ENCODE data around the gene CTSZ. TPM values are rescaled to one million over a fixed set of nuclear protein-coding genes. Genes with fewer than 3 reads are reported as not detected.

CTSZ gene
- total RNA-seq, result 100 to 1,000 TPM; 136 to 166 (median 142) TPM
- polyA plus RNA-seq, result 149 TPM
- long read RNA-seq, donor 1, partial matches to known transcripts, result 2 of 10 reads
- long read RNA-seq, donor 1, other reads (novel, unspliced or antisense), result 7 of 10 reads
- long read RNA-seq, donor 2, partial matches to known transcripts, result 2 of 4 reads
- long read RNA-seq, donor 2, other reads (novel, unspliced or antisense), result 2 of 4 reads
- long read RNA-seq, donor 3, partial matches to known transcripts, result 1 of 3 reads
- long read RNA-seq, donor 3, other reads (novel, unspliced or antisense), result 2 of 3 reads
- long read RNA-seq, donor 4, partial matches to known transcripts, result 0 of 1 reads
- long read RNA-seq, donor 4, other reads (novel, unspliced or antisense), result 0 of 1 reads

DNA sequence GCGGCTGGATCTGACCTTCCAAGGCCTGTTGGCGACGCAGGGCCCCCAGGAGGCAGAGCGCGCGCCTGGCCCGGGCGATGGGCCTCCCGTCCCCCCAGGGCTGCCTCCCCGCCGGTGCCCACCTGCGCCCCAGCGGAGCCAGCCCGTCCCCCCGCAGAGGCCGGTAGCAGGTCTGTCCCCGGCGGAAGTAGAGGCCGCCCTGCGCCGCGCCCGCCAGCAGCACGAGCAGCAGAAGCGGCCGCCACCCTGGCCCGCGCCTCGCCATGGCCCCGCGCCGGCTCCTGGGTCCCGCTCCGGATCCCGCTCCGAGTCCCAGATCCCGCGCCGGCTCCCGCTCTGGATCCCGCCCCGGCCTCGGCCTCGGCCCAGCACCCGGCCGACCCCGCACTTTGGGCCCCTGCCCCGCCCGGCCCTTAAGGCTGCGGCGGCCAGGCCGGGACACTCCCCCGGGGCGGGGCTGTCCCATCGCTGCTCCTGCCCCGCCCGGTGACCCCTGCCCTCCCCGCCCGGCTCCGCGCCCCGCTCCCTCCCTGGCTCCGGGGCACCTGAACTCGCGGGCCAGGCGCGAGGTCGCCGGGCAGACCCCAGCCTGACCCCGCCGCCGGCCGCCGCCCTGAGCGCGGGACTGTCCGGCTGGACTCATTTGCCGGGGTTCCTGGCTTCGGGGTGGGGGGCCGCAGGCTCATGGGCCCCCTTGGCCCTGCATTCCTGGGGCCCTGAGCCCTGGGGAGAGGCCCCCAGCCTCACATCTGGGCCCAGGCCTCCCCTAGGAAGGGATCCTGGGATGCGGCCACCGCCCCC, at the start of gene CTSZ:
Gene CTSZ, minus strand, starts transcription at position 391 of the 801 bp plus-strand sequence. Its CDS starts 126 bp downstream, at position 265.
- H3K4me1 ChIP-seq (ENCODE audit: control insufficient read depth, insufficient read depth, low read length), result peaks cover 12% of the 10 kb centered on the region
- intact Hi-C loops (cut with DNase I), result no loop called here
- peak within 1 kb of the TSS; percentile 76 for H3K4me3 ChIP-seq (ENCODE audit: low read length)
- WGBS, result 5% methylated on average over 82 of the region's 82 CpGs
- H3K9me3 ChIP-seq (ENCODE audit: control insufficient read depth, low read length), result no peaks in the 10 kb centered on the region
- ATAC-seq, result peak; percentile 72 to 86
- DNase-seq, result peak; percentile 80 to 93 (median 89)
- H3K27ac ChIP-seq (ENCODE audit: low read length), result peak within 1 kb of the TSS; percentile 33
- no peaks in the 10 kb centered on the region for H3K27me3 ChIP-seq (ENCODE audit: control insufficient read depth, insufficient read depth)

DNA sequence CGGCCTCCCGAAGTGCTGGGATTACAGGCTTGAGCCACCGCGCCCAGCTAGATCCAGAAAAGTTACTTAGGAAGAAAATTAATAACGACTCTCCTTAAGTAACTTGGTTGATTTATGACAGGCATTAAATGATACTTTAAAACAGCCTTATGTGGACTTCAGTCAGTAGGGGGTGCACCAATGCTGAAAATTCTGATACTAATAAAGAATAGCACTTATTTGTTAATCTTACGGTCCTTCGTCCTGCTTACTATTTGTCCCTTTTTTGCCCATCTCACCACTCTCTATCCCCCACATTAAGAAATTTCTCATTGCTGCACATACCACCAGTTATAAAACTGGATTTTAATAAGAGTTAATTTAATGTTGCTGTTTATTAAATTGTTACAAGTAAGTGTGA, 48.2 kb upstream of the CTSZ start:
- H3K4me3 ChIP-seq (ENCODE audit: low read length), result no peak overlapping the region
- DNase-seq (no peak), ATAC-seq (no peak)
- H3K9me3 ChIP-seq (ENCODE audit: control insufficient read depth, low read length), result no peaks in the 10 kb centered on the region
- 65% methylated on average over 7 of the region's 7 CpGs for WGBS
- H3K4me1 ChIP-seq (ENCODE audit: control insufficient read depth, insufficient read depth, low read length), result no peaks in the 10 kb centered on the region
- intact Hi-C loops (cut with DNase I), result no loop called here
- no peaks in the 10 kb centered on the region for H3K27me3 ChIP-seq (ENCODE audit: control insufficient read depth, insufficient read depth)
- no peak overlapping the region for H3K27ac ChIP-seq (ENCODE audit: low read length)

DNA sequence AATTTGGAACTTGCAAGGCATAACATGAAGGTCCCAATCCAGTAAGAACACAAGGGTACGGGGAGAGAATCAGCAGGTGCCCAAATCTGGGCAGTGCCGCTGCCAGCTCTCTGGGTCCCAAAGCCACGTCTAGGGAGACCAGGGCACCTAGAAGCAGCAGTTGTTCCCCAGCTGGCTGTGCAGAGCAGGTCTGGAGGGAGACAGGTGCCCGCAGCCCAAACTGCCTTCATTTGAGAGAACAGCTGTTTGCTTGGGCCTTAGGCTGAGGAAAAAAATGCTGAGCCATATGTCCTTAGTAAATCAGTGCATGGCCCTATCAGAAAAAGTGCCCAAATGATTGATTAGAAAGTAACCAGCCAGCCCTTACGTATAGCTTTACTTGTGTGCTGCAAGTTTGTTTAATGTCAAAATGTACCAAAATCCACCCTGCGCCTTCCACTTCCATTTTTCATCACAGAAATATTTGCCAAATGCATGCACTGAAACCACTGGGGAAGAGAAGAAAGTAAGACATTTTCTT, 44.7 kb upstream of the CTSZ start:
- Histone ChIP-seq H3K9me3 (ENCODE audit: control insufficient read depth, low read length) (no peaks in the 10 kb centered on the region), H3K4me1 (ENCODE audit: control insufficient read depth, insufficient read depth, low read length) (no peaks in the 10 kb centered on the region), H3K4me3 (ENCODE audit: low read length) (no peak overlapping the region), H3K27ac (ENCODE audit: low read length) (no peak overlapping the region), H3K27me3 (ENCODE audit: control insufficient read depth, insufficient read depth) (no peaks in the 10 kb centered on the region)
- WGBS, result 79% methylated on average over 6 of the region's 6 CpGs
- intact Hi-C loops (cut with DNase I), result no loop called here
- ATAC-seq (no peak), DNase-seq (no peak)

DNA sequence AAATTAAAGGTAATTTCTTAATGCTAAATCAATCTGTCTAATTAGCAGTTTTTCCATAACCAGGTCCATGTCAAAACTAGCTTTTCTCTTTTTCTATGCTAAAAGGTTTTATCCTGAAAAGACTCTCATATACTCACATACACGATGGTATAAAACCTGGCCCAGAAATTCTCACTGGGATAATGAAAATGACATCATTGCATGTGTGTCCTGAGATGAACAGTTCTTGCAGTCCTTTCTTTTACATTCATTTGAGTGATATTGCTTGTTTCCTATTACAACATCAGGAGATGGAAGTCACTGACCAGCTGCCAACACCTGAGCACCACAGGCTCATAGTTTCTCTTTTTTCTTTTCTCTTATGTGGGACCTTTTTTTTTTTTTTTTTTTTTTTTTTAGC, 43.4 kb upstream of the CTSZ start:
- no peak for DNase-seq
- WGBS, result 65% methylated on average over 1 of the region's 1 CpG
- H3K4me1 ChIP-seq (ENCODE audit: control insufficient read depth, insufficient read depth, low read length), result no peaks in the 10 kb centered on the region
- no peaks in the 10 kb centered on the region for H3K27me3 ChIP-seq (ENCODE audit: control insufficient read depth, insufficient read depth)
- H3K4me3 ChIP-seq (ENCODE audit: low read length), result no peak overlapping the region
- H3K27ac ChIP-seq (ENCODE audit: low read length), result no peak overlapping the region
- intact Hi-C loops (cut with DNase I), result no loop called here
- ATAC-seq, result no peak
- no peaks in the 10 kb centered on the region for H3K9me3 ChIP-seq (ENCODE audit: control insufficient read depth, low read length)

DNA sequence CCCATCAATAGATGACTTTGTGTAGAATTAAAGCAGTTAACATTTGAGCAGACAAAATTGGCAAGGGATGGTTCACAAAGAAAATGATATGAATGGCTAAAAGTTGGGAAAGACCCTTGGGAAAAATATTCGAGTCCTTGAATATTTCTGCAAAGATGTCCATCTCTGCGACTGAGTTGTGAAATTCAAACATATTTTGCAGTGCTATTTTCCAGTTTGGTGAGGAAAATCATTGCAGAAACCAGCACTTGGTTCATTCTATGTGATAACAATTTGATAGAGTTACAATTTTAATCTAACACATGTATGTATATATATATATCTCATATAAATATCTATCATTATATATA, 41.6 kb upstream of the CTSZ start:
- intact Hi-C loops (cut with DNase I), result loop anchor here in 1 of 4 donors (10.0 kb wide), 1 partner anchor 154 kb away; no protein-coding TSS in a partner anchor
- DNase-seq (no peak), ATAC-seq (no peak)
- no peak overlapping the region for H3K4me3 ChIP-seq (ENCODE audit: low read length)
- H3K27me3 ChIP-seq (ENCODE audit: control insufficient read depth, insufficient read depth), result no peaks in the 10 kb centered on the region
- WGBS, result 69% methylated on average over 2 of the region's 2 CpGs
- H3K4me1 ChIP-seq (ENCODE audit: control insufficient read depth, insufficient read depth, low read length), result no peaks in the 10 kb centered on the region
- no peaks in the 10 kb centered on the region for H3K9me3 ChIP-seq (ENCODE audit: control insufficient read depth, low read length)
- H3K27ac ChIP-seq (ENCODE audit: low read length), result no peak overlapping the region

DNA sequence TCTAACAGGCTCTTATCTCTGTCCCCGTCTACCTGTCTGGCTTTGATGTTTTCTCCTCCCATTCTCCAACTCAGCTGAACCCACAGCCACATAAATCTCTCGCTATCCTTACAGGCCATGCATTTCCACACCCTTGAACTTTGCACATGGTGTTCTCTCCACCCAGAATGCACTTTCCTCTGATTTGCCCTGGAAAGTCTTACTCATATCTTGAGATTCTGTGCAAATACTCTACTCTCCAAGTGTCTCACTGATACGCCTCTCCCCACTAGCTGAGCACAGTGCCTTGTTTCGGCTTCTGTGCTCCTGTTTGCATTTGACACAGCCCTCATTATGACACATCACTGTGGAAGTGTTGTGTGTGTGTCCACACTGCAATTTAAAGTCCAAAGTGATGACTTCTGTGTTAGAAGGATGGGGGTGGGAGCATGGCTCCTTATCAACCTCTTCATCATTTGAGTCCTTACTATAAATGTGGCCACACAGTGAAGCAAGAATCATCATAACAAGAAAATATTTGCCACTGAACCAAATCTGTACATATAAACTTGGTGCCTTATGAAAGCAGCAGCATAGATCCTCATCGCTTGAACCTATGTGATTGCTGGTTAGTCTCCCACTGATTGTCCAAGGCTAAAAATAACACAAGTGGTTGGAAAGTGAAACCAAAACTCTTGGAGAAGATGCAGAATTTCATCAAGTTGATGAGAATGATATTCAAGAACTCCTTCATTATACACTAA, 41.1 kb upstream of the CTSZ start:
- 75% methylated on average over 5 of the region's 5 CpGs for WGBS
- no peak overlapping the region for H3K27ac ChIP-seq (ENCODE audit: low read length)
- H3K27me3 ChIP-seq (ENCODE audit: control insufficient read depth, insufficient read depth), result no peaks in the 10 kb centered on the region
- DNase-seq (no peak), ATAC-seq (peak in 1 of 2 donors; percentile 77)
- H3K4me3 ChIP-seq (ENCODE audit: low read length), result no peak overlapping the region
- no peaks in the 10 kb centered on the region for H3K9me3 ChIP-seq (ENCODE audit: control insufficient read depth, low read length)
- peaks cover 2% of the 10 kb centered on the region for H3K4me1 ChIP-seq (ENCODE audit: control insufficient read depth, insufficient read depth, low read length)
- intact Hi-C loops (cut with DNase I), result loop anchor here in 1 of 4 donors (10.0 kb wide), 1 partner anchor 153 kb away; no protein-coding TSS in a partner anchor

DNA sequence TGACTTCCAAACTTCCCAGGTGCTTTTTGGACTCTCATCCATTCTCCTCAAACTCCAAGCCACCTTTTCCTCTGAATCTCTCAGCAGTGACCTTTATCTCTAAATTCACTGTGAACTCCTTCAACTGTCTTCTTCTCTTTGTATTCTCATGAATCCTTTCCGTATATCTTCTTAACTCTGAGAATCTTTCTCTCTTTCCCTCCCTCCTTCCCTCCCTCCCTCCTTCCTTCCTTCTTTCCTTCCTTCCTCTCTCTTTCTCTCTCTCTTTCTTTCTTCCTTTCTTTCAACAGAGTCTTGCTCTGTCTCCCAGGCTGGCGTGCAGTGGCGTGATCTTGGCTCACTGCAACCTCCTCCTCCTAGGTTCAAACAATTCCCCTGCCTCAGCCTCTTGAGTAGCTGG, 39.8 kb upstream of the CTSZ start:
- intact Hi-C loops (cut with DNase I), result loop anchor here in 1 of 4 donors (10.0 kb wide), 1 partner anchor 152 kb away; no protein-coding TSS in a partner anchor
- WGBS, result 81% methylated on average over 3 of the region's 3 CpGs
- Histone ChIP-seq H3K4me3 (ENCODE audit: low read length) (no peak overlapping the region), H3K4me1 (ENCODE audit: control insufficient read depth, insufficient read depth, low read length) (peaks cover 3% of the 10 kb centered on the region), H3K9me3 (ENCODE audit: control insufficient read depth, low read length) (no peaks in the 10 kb centered on the region), H3K27me3 (ENCODE audit: control insufficient read depth, insufficient read depth) (no peaks in the 10 kb centered on the region), H3K27ac (ENCODE audit: low read length) (no peak overlapping the region)
- no peak for ATAC-seq
- DNase-seq, result no peak

DNA sequence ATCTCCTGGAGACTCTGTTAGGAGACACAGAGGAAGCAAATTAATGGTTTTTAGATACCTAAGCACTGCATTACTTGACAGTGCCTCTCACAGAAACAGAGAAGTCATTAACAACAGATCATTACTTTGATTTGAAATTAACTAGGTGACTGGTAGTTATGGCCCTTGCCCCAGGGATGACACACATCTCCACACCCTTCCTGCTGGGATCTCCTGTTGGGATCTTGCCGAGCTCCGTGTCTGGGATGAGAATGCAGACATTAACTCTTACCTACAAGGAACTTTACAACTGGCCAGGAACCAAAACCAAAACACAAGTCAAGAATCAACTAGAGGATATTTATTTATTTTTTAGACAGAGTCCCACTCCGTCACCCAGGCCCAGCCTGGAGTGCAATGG, 37.7 kb upstream of the CTSZ start:
- no peak for ATAC-seq
- no peaks in the 10 kb centered on the region for H3K9me3 ChIP-seq (ENCODE audit: control insufficient read depth, low read length)
- H3K27ac ChIP-seq (ENCODE audit: low read length), result no peak overlapping the region
- WGBS, result 67% methylated on average over 3 of the region's 3 CpGs
- peaks cover 3% of the 10 kb centered on the region for H3K4me1 ChIP-seq (ENCODE audit: control insufficient read depth, insufficient read depth, low read length)
- no peaks in the 10 kb centered on the region for H3K27me3 ChIP-seq (ENCODE audit: control insufficient read depth, insufficient read depth)
- intact Hi-C loops (cut with DNase I), result loop anchor here in 1 of 4 donors (10.0 kb wide), 1 partner anchor 150 kb away; no protein-coding TSS in a partner anchor
- no peak for DNase-seq
- no peak overlapping the region for H3K4me3 ChIP-seq (ENCODE audit: low read length)

DNA sequence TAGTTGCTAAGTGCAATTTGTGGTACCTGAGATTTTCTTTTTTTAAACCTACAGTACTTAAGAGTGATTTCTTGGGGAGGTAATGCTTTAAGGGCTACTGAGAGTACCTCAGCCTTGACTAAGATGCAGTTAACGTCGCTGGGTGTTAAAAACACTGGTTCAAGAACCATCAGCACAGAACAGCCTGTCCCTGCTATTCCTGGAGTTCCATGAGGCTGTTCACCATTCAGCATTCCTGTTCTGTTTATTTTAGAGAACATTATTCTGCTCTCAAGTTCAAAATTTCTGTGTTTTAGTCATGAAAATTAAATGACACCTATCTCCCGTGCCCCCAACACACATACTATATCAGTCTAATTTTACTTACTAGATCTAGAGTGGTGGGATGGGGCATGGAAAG, 37.2 kb upstream of the CTSZ start:
- Histone ChIP-seq H3K27me3 (ENCODE audit: control insufficient read depth, insufficient read depth) (no peaks in the 10 kb centered on the region), H3K4me1 (ENCODE audit: control insufficient read depth, insufficient read depth, low read length) (peaks cover 3% of the 10 kb centered on the region), H3K9me3 (ENCODE audit: control insufficient read depth, low read length) (no peaks in the 10 kb centered on the region), H3K27ac (ENCODE audit: low read length) (no peak overlapping the region), H3K4me3 (ENCODE audit: low read length) (no peak overlapping the region)
- intact Hi-C loops (cut with DNase I), result loop anchor here in 1 of 4 donors (10.0 kb wide), 1 partner anchor 149 kb away; no protein-coding TSS in a partner anchor
- ATAC-seq (no peak), DNase-seq (no peak)
- WGBS, result 82% methylated on average over 3 of the region's 3 CpGs

DNA sequence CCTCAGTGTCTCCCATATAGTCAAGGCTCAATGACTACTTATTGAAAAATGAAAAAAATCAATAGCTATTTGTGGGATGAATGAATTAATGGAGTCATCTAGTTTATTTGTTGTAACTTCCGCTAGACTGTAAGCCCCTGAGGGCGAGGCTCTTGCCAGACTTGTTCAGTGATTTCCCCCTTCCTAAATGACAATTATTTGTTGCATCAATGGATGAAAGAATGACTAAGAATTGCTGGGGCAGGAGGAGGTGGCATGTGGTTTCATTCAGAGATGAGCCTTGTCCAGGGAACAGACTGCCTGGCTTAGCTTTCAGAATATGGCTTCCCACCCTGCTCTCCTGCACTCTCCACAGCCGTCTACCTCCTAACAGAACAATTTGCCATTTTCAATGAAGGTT, 36.6 kb upstream of the CTSZ start:
- no peak overlapping the region for H3K4me3 ChIP-seq (ENCODE audit: low read length)
- 80% methylated on average over 3 of the region's 3 CpGs for WGBS
- no peak for ATAC-seq
- H3K27me3 ChIP-seq (ENCODE audit: control insufficient read depth, insufficient read depth), result no peaks in the 10 kb centered on the region
- H3K4me1 ChIP-seq (ENCODE audit: control insufficient read depth, insufficient read depth, low read length), result peaks cover 3% of the 10 kb centered on the region
- H3K9me3 ChIP-seq (ENCODE audit: control insufficient read depth, low read length), result no peaks in the 10 kb centered on the region
- intact Hi-C loops (cut with DNase I), result loop anchor here in 1 of 4 donors (10.0 kb wide), 1 partner anchor 149 kb away; no protein-coding TSS in a partner anchor
- peak overlapping the region; percentile 22 for H3K27ac ChIP-seq (ENCODE audit: low read length)
- no peak for DNase-seq

Data from right cardiac atrium (tissue), 5 donors.